Upper lobe of right lung (tissue), 1 donor: Measurements from ENCODE around the gene AP2B1. TPM values are rescaled to one million over a fixed set of nuclear protein-coding genes. Genes with fewer than 3 reads are reported as not detected.

Source experiments
- ATAC-seq: fragments of 200-7000 bp; cut with Tn5 transposase; one replicate; pipeline ENCODE4 v1.9.1; 2020; ENCODE audit warnings: mild to moderate bottlenecking, moderate library complexity
- DNase-seq: peaks from one replicate; pipeline ENCODE4 v3.0.0-alpha.2; 2020
- H3K27ac ChIP-seq: fragments of 200-600 bp; one replicate; pipeline ENCODE4 v1.8.0; 2022
- H3K27me3 ChIP-seq: fragments of 200-600 bp; one replicate; pipeline ENCODE4 v1.8.0; 2022; ENCODE audit warnings: mild to moderate bottlenecking
- H3K36me3 ChIP-seq: fragments of 200-600 bp; one replicate; pipeline ENCODE4 v1.8.0; 2022
- H3K4me1 ChIP-seq: fragments of 200-600 bp; one replicate; pipeline ENCODE4 v1.8.0; 2022
- H3K4me3 ChIP-seq: fragments of 200-600 bp; one replicate; pipeline ENCODE4 v1.8.0; 2022; ENCODE audit warnings: mild to moderate bottlenecking
- H3K9me3 ChIP-seq: fragments of 200-600 bp; one replicate; pipeline ENCODE4 v1.8.0; 2022
- intact Hi-C: fragments of 100-400 bp; cut with DNase I; formaldehyde crosslinking; loops from one replicate; pipeline ENCODE4 v1.11.0; 2022
- total RNA-seq: library from RNA; stranded (reverse); fragmentation: NEBNext Ultra II Directional; extraction: Animal tissue kit (Norgen Biotek cat#: 25700); gene quantifications from one replicate; pipeline ENCODE4 v1.2.1, GENCODE V29; 2021
- TF ChIP-seq, protein P1 (sequence below): fragments of 200-600 bp; IDR thresholded peaks from one replicate; pipeline ENCODE4 v1.8.0; 2022; ENCODE audit warnings: antibody characterized with exemption
- donor health status: DM: no; HTN: yes; CAD: no; lungs with severe emphysema.

The AP2B1 gene
- total RNA-seq, 1 donor from 2014 or later: 153 TPM

DNA sequence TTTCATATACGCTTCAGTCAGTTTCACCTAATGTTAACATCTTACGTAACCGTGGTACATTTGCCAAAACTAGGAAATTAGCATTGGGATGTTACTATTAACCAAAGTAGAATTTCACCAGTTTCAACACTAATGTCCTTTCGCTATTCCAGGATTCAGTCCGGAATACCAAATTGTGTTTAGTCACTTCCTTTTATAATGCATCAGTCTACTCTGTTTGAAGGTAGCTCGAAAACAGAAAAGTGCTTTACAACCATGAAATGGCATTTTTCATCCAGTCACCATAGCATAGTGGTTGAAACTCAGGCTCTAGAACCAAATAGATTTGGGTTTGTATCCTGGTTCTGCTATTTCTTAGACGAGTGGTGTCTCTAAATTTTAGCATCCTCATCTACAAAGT is 29.4 kb downstream of the AP2B1 start:
- ATAC-seq: no peak
- Histone ChIP-seq H3K27me3 (no peaks in the 10 kb centered on the region), H3K27ac (no peak overlapping the region), H3K9me3 (no peaks in the 10 kb centered on the region), H3K4me1 (no peaks in the 10 kb centered on the region), H3K4me3 (no peak overlapping the region), H3K36me3 (peaks cover 18% of the 10 kb centered on the region)
- TF ChIP-seq, protein P1, sequence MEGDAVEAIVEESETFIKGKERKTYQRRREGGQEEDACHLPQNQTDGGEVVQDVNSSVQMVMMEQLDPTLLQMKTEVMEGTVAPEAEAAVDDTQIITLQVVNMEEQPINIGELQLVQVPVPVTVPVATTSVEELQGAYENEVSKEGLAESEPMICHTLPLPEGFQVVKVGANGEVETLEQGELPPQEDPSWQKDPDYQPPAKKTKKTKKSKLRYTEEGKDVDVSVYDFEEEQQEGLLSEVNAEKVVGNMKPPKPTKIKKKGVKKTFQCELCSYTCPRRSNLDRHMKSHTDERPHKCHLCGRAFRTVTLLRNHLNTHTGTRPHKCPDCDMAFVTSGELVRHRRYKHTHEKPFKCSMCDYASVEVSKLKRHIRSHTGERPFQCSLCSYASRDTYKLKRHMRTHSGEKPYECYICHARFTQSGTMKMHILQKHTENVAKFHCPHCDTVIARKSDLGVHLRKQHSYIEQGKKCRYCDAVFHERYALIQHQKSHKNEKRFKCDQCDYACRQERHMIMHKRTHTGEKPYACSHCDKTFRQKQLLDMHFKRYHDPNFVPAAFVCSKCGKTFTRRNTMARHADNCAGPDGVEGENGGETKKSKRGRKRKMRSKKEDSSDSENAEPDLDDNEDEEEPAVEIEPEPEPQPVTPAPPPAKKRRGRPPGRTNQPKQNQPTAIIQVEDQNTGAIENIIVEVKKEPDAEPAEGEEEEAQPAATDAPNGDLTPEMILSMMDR: no peak
- intact Hi-C loops: loop anchor here (10.0 kb wide), 1 partner anchor 128 kb away; no protein-coding TSS in a partner anchor
- DNase-seq: no peak

DNA sequence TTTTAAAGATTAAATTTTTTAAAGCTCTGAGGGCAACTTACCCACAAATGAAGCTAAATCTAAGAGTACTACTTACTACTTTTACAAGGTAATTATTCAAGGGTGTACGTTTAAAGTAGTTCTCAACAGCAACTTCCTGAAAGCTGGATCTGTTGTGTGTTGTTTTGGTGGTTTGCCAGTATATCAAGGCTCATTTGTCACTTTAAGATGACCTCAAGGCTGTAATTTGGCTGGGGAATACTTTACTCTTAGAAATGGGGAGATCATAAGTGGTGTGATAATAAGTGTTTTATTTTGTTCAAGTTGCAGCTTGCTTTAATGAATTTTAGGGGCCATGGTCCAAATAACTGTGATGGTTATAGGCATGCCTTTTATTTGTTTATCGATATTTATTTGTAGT is 30.4 kb downstream of the AP2B1 start:
- intact Hi-C loops: loop anchor here (10.0 kb wide), 1 partner anchor 127 kb away; no protein-coding TSS in a partner anchor

DNA sequence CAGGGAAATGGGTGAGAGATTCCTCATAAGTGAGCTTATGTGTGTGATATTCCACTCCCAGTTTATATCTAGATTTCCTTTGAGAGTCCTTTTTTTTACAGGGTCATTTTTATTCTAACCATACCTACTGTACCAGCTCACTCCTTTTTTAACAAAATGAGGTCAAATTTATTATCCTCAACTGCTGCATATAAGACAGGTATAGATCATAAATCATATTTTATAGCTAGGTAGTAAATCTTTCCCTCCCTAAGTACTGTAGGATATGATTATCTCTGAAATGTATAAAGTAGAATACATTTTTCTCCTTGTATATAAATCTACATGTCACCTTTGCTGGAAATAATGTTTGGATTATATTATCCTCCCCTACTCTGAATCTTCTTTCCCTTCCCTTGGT is 31.5 kb downstream of the AP2B1 start:
- Histone ChIP-seq H3K36me3 (peaks cover 8% of the 10 kb centered on the region), H3K4me1 (no peaks in the 10 kb centered on the region), H3K27ac (no peak overlapping the region), H3K27me3 (no peaks in the 10 kb centered on the region), H3K9me3 (no peaks in the 10 kb centered on the region), H3K4me3 (no peak overlapping the region)
- DNase-seq (no peak), ATAC-seq (no peak)
- TF ChIP-seq, protein P1: no peak
- intact Hi-C loops: loop anchor here (10.0 kb wide), 1 partner anchor 126 kb away; no protein-coding TSS in a partner anchor

More for the DNA sequence above, 30.4 kb downstream of the AP2B1 start:
- Histone ChIP-seq H3K36me3 (peaks cover 11% of the 10 kb centered on the region), H3K27me3 (no peaks in the 10 kb centered on the region), H3K27ac (no peak overlapping the region), H3K9me3 (no peaks in the 10 kb centered on the region), H3K4me1 (no peaks in the 10 kb centered on the region), H3K4me3 (no peak overlapping the region)
- TF ChIP-seq, protein P1: no peak
- ATAC-seq: no peak
- DNase-seq: no peak

DNA sequence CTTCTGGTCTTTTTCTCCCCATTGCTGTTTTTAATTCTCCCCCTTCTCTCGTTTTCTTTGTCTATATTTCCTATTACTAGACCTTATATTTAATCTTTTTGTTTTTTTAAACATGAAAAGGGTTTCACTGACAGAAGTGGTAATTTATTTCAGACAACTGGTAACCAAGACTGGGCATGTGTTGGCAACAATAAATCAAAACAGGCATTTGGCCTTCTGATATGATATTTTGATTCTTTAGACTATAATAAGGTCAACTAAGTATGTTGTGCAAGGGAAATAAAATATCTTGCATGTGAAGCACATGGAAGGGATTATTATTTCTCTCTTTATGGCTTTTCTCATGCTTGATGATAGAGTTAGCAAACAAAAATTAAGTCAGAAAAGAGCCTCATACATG is 34.6 kb downstream of the AP2B1 start:
- Histone ChIP-seq H3K27ac (no peak overlapping the region), H3K4me1 (no peaks in the 10 kb centered on the region), H3K9me3 (no peaks in the 10 kb centered on the region), H3K4me3 (no peak overlapping the region), H3K36me3 (peaks cover 32% of the 10 kb centered on the region), H3K27me3 (no peaks in the 10 kb centered on the region)
- intact Hi-C loops: no loop called here
- no peak for DNase-seq
- TF ChIP-seq, protein P1: no peak
- ATAC-seq: no peak

DNA sequence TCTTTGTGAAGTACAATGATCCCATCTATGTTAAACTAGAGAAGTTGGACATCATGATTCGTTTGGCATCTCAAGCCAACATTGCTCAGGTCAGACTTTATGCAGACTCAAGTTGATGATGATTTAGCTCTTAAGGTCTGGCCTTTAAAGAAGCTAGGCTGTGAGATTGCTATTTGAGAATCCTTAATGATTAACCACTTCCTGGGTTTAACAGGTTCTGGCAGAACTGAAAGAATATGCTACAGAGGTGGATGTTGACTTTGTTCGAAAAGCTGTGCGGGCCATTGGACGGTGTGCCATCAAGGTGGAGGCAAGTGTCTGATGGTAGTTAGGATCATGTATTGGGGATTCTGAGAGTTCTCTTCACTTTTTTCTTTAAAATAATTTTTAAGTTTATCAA is 40.3 kb downstream of the AP2B1 start:
- DNase-seq: no peak
- H3K27me3 ChIP-seq: no peaks in the 10 kb centered on the region
- TF ChIP-seq, protein P1: no peak
- no peak overlapping the region for H3K4me3 ChIP-seq
- ATAC-seq: peak; percentile 52
- no peak overlapping the region for H3K27ac ChIP-seq
- intact Hi-C loops: no loop called here
- no peaks in the 10 kb centered on the region for H3K9me3 ChIP-seq
- peaks cover 77% of the 10 kb centered on the region for H3K36me3 ChIP-seq
- H3K4me1 ChIP-seq: no peaks in the 10 kb centered on the region
